Upper lobe of left lung (tissue), 4 donors: ENCODE measurements around the gene CIPC.

Experiments used
- CTCF ChIP-seq, 6 experiments: fragments of 450-650 bp in 4 of 6; fragments of 200-600 bp in 2 of 6; sonication (generic) in 2 of 6; IDR thresholded peaks; one replicate each; pipeline ENCODE4 v1.5.1; 2016 to 2019; ENCODE audit warnings: antibody characterized with exemption in 6 of 6
- POLR2A ChIP-seq, 4 donors: fragments of 450-650 bp; IDR thresholded peaks; one replicate each; pipeline ENCODE4 v1.5.1; 2016 to 2017; ENCODE audit warnings: antibody characterized with exemption in 4 of 4, mild to moderate bottlenecking in 2 of 4

GRCh38 chr14:77116172-77116817, 18.2 kb downstream of the CIPC start:
- TF ChIP-seq CTCF (IDR thresholded peaks at IDR 0.05) (no peak), POLR2A (IDR thresholded peaks at IDR 0.05) (no peak)
